ENCODE measurements around the gene EYS. TPM values are rescaled to one million over a fixed set of nuclear protein-coding genes. Genes with fewer than 3 reads are reported as not detected.

Gene EYS
- total and polyA plus RNA-seq, 2 of the 13 experiments (the other 11 are each of a cell fraction or from before 2014, with no cell fraction given), result 0.04 to 0.07 TPM

GRCh38 chr6:64932486-64932885 is 774.5 kb downstream of the EYS start (continued):
- TF ChIP-seq ZBTB26 (CRISPR knock-in tag; IDR thresholded peaks at IDR 0.05; ENCODE audit: borderline replicate concordance), result no peak
- no peak for TF ChIP-seq MTA1 (CRISPR knock-in tag; IDR thresholded peaks at IDR 0.05; ENCODE audit: borderline replicate concordance)
- no peak for TF ChIP-seq ADNP (CRISPR knock-in tag; IDR thresholded peaks at IDR 0.05)
- no peak for TF ChIP-seq ZMYM3 (CRISPR knock-in tag; IDR thresholded peaks at IDR 0.05)
- TF ChIP-seq ZNF720 (CRISPR knock-in tag; IDR thresholded peaks at IDR 0.05), result no peak

- H4K20me1 ChIP-seq (ENCODE audit: insufficient read depth, low read length), result no peaks in the 10 kb centered on the region
- 28% methylated on average over 2 of the region's 2 CpGs for WGBS (ENCODE audit: low lambda C conversion rate)
- H2AFZ ChIP-seq (ENCODE audit: low read length), result no peak overlapping the region
- FAIRE-seq (no peak), DNase-seq (ENCODE audit: low spot score) (no peak), ATAC-seq (no peak)
- CTCF ChIA-PET (ENCODE audit: low intra/inter-chr PET ratio, low total read pairs), result no interaction called here
- H3K4me1 ChIP-seq (ENCODE audit: insufficient read depth, low read length), result no peaks in the 10 kb centered on the region
- POLR2A ChIA-PET, result no interaction called here
- BruUV-seq (replicated peaks), result no TSS peak
- no peak overlapping the region for H3K9ac ChIP-seq (ENCODE audit: insufficient read depth, low read depth, low read length)
- no peak overlapping the region for H3K4me3 ChIP-seq (replicated peaks in 1 of 3; ENCODE audit: insufficient read depth in 1 of 3, low read depth in 2 of 3, low read length in 3 of 3)
- intact Hi-C loops (cut with micrococcal nuclease; ENCODE audit: unreplicated experiment) (no loop called here), in situ Hi-C loops (cut with HindIII; ENCODE audit: extremely low pct_ligation_motif_present, low pct_unique_long_range_greater_than_20kb) (no loop called here)
- H3K79me2 ChIP-seq (ENCODE audit: insufficient read depth, low read length), result no peaks in the 10 kb centered on the region
- no peak overlapping the region for H3K4me2 ChIP-seq (ENCODE audit: low read depth, low read length)
- H3K27me3 ChIP-seq (ENCODE audit: control insufficient read depth in 1 of 2, insufficient read depth in 2 of 2, low read length in 2 of 2), result no peaks in the 10 kb centered on the region
- H3K36me3 ChIP-seq (replicated peaks in 1 of 2; ENCODE audit: control insufficient read depth in 1 of 2, insufficient read depth in 2 of 2, low read length in 2 of 2), result no peaks in the 10 kb centered on the region
- H3K27ac ChIP-seq (ENCODE audit: extremely low read length, insufficient read depth, low read length), result no peak overlapping the region
- TF ChIP-seq NR1H2 (CRISPR knock-in tag; IDR thresholded peaks at IDR 0.05; ENCODE audit: borderline replicate concordance, low read depth) (no peak), TEAD2 (CRISPR knock-in tag; IDR thresholded peaks at IDR 0.05) (no peak), ZNF546 (CRISPR knock-in tag; conservative IDR thresholded peaks at IDR 0.05) (no peak), BORCS8-MEF2B (CRISPR knock-in tag; IDR thresholded peaks at IDR 0.05) (no peak), MLLT10 (CRISPR knock-in tag; IDR thresholded peaks at IDR 0.05) (no peak), KDM6A (CRISPR knock-in tag; IDR thresholded peaks at IDR 0.05; ENCODE audit: low read depth) (no peak), HDAC2 (CRISPR knock-in tag; IDR thresholded peaks at IDR 0.05) (no peak), ZNF224 (CRISPR knock-in tag; IDR thresholded peaks at IDR 0.05) (no peak), ZNF660 (CRISPR knock-in tag; IDR thresholded peaks at IDR 0.05; ENCODE audit: borderline replicate concordance, low read depth) (no peak), ZFP36 (IDR thresholded peaks at IDR 0.05; ENCODE audit: borderline replicate concordance, low read depth, low read length, partially characterized antibody) (no peak), MTF1 (CRISPR knock-in tag; IDR thresholded peaks at IDR 0.05) (no peak), HMG20A (CRISPR knock-in tag; IDR thresholded peaks at IDR 0.05; ENCODE audit: borderline replicate concordance) (no peak), ZNF607 (CRISPR knock-in tag; IDR thresholded peaks at IDR 0.05; ENCODE audit: borderline replicate concordance) (no peak), GMEB2 (CRISPR knock-in tag; IDR thresholded peaks at IDR 0.05; ENCODE audit: low read depth) (no peak), HNRNPUL1 (IDR thresholded peaks at IDR 0.05; ENCODE audit: low read depth, low read length) (no peak), RAD21 (CRISPR knock-in tag; IDR thresholded peaks at IDR 0.05) (no peak), AGO2 (optimal IDR thresholded peaks at IDR 0.05; ENCODE audit: low read depth, low read length) (no peak), SIN3A (IDR thresholded peaks at IDR 0.05; ENCODE audit: borderline replicate concordance, low read depth, low read length) (no peak), ZNF362 (CRISPR knock-in tag; IDR thresholded peaks at IDR 0.05; ENCODE audit: borderline replicate concordance) (no peak)
- no peaks in the 10 kb centered on the region for H3K9me3 ChIP-seq (ENCODE audit: low read length)
Measured at GRCh38 chr6:64930681-64931080, 776.3 kb downstream of the EYS start.

Measured in HepG2 (cell line).